K562 (cell line): ENCODE data around the gene KRT16. TPM values are rescaled to one million over a fixed set of nuclear protein-coding genes. Genes with fewer than 3 reads are reported as not detected.

Experiments used
- ATAC-seq: fragments of 200-7000 bp; cut with Tn5 transposase; 3 replicates; pipeline ENCODE4 v1.9.1; 2020; ENCODE audit warnings: moderate library complexity
- BruUV-seq: library from RNA; stranded (reverse); fragments of 400-500 nt; replicated peaks from 2 replicates; lab custom pipeline; 2021; lab: Mats Ljungman, UMichigan
- CTCF ChIA-PET: fragments of 300-600 bp; formaldehyde crosslinking; extraction: SDS; loops from one replicate; lab custom pipeline; 2021; ENCODE audit warnings: low intra/inter-chr PET ratio; lab: Yijun Ruan, JAX
- POLR2A ChIA-PET: fragments of 300-600, 350-650 bp; sonication (Branson Sonifier 250); formaldehyde crosslinking; extraction: SDS; loops from one replicate; lab custom pipeline; 2021; ENCODE audit warnings: antibody characterized with exemption, inconsistent platforms; lab: Yijun Ruan, JAX
- DNase-seq, 4 experiments: peaks; one replicate each; pipeline versions ENCODE4 v3.0.0 to v3.0.0-alpha.2; 2011 to 2018; ENCODE audit warnings: low spot score in 3 of 4, mixed read lengths in 3 of 4; ENCODE audit errors: extremely low read depth in 1 of 4
- FAIRE-seq: peaks from 2 replicates; lab custom pipeline; 2011; peaks lifted over from hg19 to GRCh38; lab: Jason Lieb, UNC
- H2AFZ ChIP-seq: 2 replicates; pipeline ENCODE4 v1.6.0; 2011; ENCODE audit warnings: low read depth, low read length, control low read depth, inconsistent platforms
- H3K27ac ChIP-seq: fragments of 200-600 bp; 3 replicates; pipeline ENCODE4 v1.8.0; 2011; ENCODE audit warnings: low read depth, mild to moderate bottlenecking, control low read depth, inconsistent platforms, low read length, moderate library complexity, mixed read lengths; ENCODE audit errors: extremely low read depth
- H3K27me3 ChIP-seq, 2 experiments: fragments of 300-600 bp in 1 of 2; 2 replicates in 1 of 2; 3 replicates in 1 of 2; pipeline versions ENCODE4 v1.6.0 to v1.8.0; 2011; ENCODE audit warnings: inconsistent platforms in 2 of 2, low read length in 2 of 2, mild to moderate bottlenecking in 1 of 2, mixed read lengths in 1 of 2, moderate library complexity in 1 of 2; ENCODE audit not compliant: control insufficient read depth in 2 of 2, insufficient read depth in 2 of 2
- H3K36me3 ChIP-seq: fragments of 300-600 bp; 3 replicates; pipeline ENCODE4 v1.8.0; 2011; ENCODE audit warnings: mild to moderate bottlenecking, low read length, inconsistent platforms; ENCODE audit not compliant: control insufficient read depth, insufficient read depth
- H3K4me1 ChIP-seq, 2 experiments: fragments of 200-600 bp in 1 of 2; replicated peaks in 1 of 2; 2 replicates in 1 of 2; 3 replicates in 1 of 2; pipeline versions ENCODE4 v1.5.1 to v1.8.0; 2011; ENCODE audit warnings: inconsistent platforms in 2 of 2, low read length in 2 of 2, mild to moderate bottlenecking in 1 of 2, mixed read lengths in 1 of 2, moderate library complexity in 1 of 2; ENCODE audit not compliant: control insufficient read depth in 2 of 2, insufficient read depth in 2 of 2
- H3K4me2 ChIP-seq: 2 replicates; pipeline ENCODE4 v1.6.1; 2011; ENCODE audit warnings: low read length, control low read depth, inconsistent platforms, mixed read lengths; ENCODE audit not compliant: insufficient read depth
- H3K4me3 ChIP-seq: fragments of 200-600 bp; sonication (generic), shearing (Covaris generic); 2 replicates; pipeline ENCODE4 v1.5.1; 2016; ENCODE audit warnings: control low read depth, inconsistent platforms
- H3K79me2 ChIP-seq: fragments of 200-600 bp; 3 replicates; pipeline ENCODE4 v1.8.0; 2011; ENCODE audit warnings: low read length, inconsistent platforms; ENCODE audit not compliant: control insufficient read depth, insufficient read depth
- H3K9ac ChIP-seq, 2 experiments: 2 replicates each; pipeline versions ENCODE4 v1.6.0 to v1.6.1; 2011; ENCODE audit warnings: low read depth in 2 of 2, low read length in 2 of 2, control low read depth in 1 of 2, inconsistent platforms in 1 of 2, mild to moderate bottlenecking in 1 of 2, mixed read lengths in 1 of 2; ENCODE audit not compliant: insufficient read depth in 1 of 2
- H3K9me1 ChIP-seq: one replicate; pipeline ENCODE4 v1.6.0; 2011; ENCODE audit warnings: inconsistent platforms, mild to moderate bottlenecking, low read length, moderate library complexity; ENCODE audit not compliant: control insufficient read depth, insufficient read depth
- H3K9me3 ChIP-seq: replicated peaks from 2 replicates; pipeline ENCODE4 v1.5.1; 2011; ENCODE audit warnings: low read depth, low read length, inconsistent platforms; ENCODE audit not compliant: control insufficient read depth, insufficient read depth
- H4K20me1 ChIP-seq: replicated peaks from 2 replicates; pipeline ENCODE4 v1.6.1; 2011; ENCODE audit warnings: low read length, inconsistent platforms, mixed read lengths; ENCODE audit not compliant: control insufficient read depth, insufficient read depth
- DLX4 ChIP-seq: fragments of 250-450 bp; sonication (Bioruptor Pico); IDR thresholded peaks from 2 replicates; pipeline ENCODE4 v1.6.1; 2021; ENCODE audit warnings: mild to moderate bottlenecking
- DPF2 ChIP-seq: fragments of 450-650 bp; IDR thresholded peaks from 2 replicates; pipeline ENCODE4 v1.6.1; 2016
- HMGN3 ChIP-seq: IDR thresholded peaks from 2 replicates; pipeline ENCODE4 v1.6.1; 2011; ENCODE audit warnings: borderline replicate concordance, low read depth, mild to moderate bottlenecking, mixed read lengths, low read length; ENCODE audit not compliant: insufficient read length; ENCODE audit errors: extremely low read depth
- MBD2 ChIP-seq: sonication (generic); IDR thresholded peaks from 2 replicates; pipeline ENCODE4 v1.6.1; 2016; ENCODE audit warnings: low read depth, borderline replicate concordance
- MECOM ChIP-seq: fragments of 250-450 bp; sonication (Bioruptor Pico); IDR thresholded peaks from 2 replicates; pipeline ENCODE4 v1.8.0; 2022; ENCODE audit warnings: inconsistent platforms
- NFYB ChIP-seq: IDR thresholded peaks from 2 replicates; pipeline ENCODE4 v1.6.1; 2011; ENCODE audit warnings: mild to moderate bottlenecking, moderate library complexity; ENCODE audit not compliant: insufficient read length; ENCODE audit errors: extremely low read depth
- POLR2AphosphoS2 ChIP-seq: IDR thresholded peaks from 2 replicates; pipeline ENCODE4 v1.6.1; 2012; ENCODE audit warnings: low read length, improper control_type of control experiment
- ZNF717 ChIP-seq: fragments of 250-450 bp; sonication (Bioruptor Pico); IDR thresholded peaks from 2 replicates; pipeline ENCODE4 v1.5.0; 2021
- ZNF780A ChIP-seq: fragments of 250-450 bp; sonication (Bioruptor Pico); IDR thresholded peaks from 2 replicates; pipeline ENCODE4 v1.5.0; 2021; ENCODE audit warnings: mild to moderate bottlenecking
- WGBS: fragments of 100-300 bp; shearing (Covaris generic); methylation state at CpG from one replicate; pipeline ENCODE4 v1.1.6; 2016; ENCODE audit warnings: low coverage, mixed read lengths; ENCODE audit not compliant: insufficient coverage; ENCODE audit errors: missing lambda C conversion rate; 5-methylcytosine and 5-hydroxymethylcytosine counted together
- in situ Hi-C: fragments of 300-500 bp; cut with MboI; formaldehyde crosslinking; loops from 4 replicates; pipeline ENCODE4 v1.15.0; 2018; ENCODE audit warnings: inconsistent platforms, mixed read lengths
- intact Hi-C: fragments of 100-400 bp; cut with micrococcal nuclease; formaldehyde crosslinking; loops from 2 replicates; pipeline ENCODE4 v1.14.2; 2022
- polyA plus RNA-seq, 8 experiments: library from polyadenylated mRNA; depleted of rRNA in 4 of 8; stranded (reverse) in 5 of 8; unstranded in 3 of 8; fragments of >200 nt; fragmentation: Nextera tagmentation in 2 of 8; fragmentation: Illumina TruSeq in 1 of 8; extraction: Ambion mirVana in 2 of 8; extraction: Trizol in 1 of 8; gene quantifications; 2 replicates each; pipeline versions ENCODE4 v1.2.1 to v1.2.3, GENCODE V29; 2011 to 2014; ENCODE audit warnings: inconsistent platforms in 1 of 8, missing spikeins in 1 of 8
- total RNA-seq, 7 experiments: library from RNA; depleted of rRNA in 6 of 7; stranded (reverse); fragments of >200 nt in 6 of 7; fragmentation: Illumina TruSeq in 2 of 7; extraction: Trizol in 2 of 7; gene quantifications; 2 replicates each; pipeline versions ENCODE4 v1.2.1 to v1.2.3, GENCODE V29; 2011 to 2021; ENCODE audit warnings: low replicate concordance in 1 of 7
- TF ChIP-seq, protein P1 (sequence below): sonication (generic); formaldehyde crosslinking; IDR thresholded peaks from 2 replicates; pipeline ENCODE4 v1.8.0; 2022; ENCODE audit warnings: mild to moderate bottlenecking, missing genetic modification reagents

Gene KRT16
- total and polyA plus RNA-seq, 9 of the 15 experiments (the other 6 are each of a cell fraction or from before 2014, with no cell fraction given) = 0.04 TPM; not detected in 8

- POLR2A ChIA-PET = interaction anchor here (1.0 to 1.7 kb wide), 3 partner anchors 9 to 11 kb away, joined by 3 to 4 read pairs (median 3); partner anchors contain the start of gene KRT9
- TF ChIP-seq MBD2 (no peak), ZNF717 (CRISPR knock-in tag) (no peak), DPF2 (no peak), POLR2AphosphoS2 (no peak), MECOM (CRISPR knock-in tag) (no peak), NFYB (no peak), DLX4 (CRISPR knock-in tag) (no peak), ZNF780A (CRISPR knock-in tag) (no peak), HMGN3 (no peak)
- TF ChIP-seq, protein P1, sequence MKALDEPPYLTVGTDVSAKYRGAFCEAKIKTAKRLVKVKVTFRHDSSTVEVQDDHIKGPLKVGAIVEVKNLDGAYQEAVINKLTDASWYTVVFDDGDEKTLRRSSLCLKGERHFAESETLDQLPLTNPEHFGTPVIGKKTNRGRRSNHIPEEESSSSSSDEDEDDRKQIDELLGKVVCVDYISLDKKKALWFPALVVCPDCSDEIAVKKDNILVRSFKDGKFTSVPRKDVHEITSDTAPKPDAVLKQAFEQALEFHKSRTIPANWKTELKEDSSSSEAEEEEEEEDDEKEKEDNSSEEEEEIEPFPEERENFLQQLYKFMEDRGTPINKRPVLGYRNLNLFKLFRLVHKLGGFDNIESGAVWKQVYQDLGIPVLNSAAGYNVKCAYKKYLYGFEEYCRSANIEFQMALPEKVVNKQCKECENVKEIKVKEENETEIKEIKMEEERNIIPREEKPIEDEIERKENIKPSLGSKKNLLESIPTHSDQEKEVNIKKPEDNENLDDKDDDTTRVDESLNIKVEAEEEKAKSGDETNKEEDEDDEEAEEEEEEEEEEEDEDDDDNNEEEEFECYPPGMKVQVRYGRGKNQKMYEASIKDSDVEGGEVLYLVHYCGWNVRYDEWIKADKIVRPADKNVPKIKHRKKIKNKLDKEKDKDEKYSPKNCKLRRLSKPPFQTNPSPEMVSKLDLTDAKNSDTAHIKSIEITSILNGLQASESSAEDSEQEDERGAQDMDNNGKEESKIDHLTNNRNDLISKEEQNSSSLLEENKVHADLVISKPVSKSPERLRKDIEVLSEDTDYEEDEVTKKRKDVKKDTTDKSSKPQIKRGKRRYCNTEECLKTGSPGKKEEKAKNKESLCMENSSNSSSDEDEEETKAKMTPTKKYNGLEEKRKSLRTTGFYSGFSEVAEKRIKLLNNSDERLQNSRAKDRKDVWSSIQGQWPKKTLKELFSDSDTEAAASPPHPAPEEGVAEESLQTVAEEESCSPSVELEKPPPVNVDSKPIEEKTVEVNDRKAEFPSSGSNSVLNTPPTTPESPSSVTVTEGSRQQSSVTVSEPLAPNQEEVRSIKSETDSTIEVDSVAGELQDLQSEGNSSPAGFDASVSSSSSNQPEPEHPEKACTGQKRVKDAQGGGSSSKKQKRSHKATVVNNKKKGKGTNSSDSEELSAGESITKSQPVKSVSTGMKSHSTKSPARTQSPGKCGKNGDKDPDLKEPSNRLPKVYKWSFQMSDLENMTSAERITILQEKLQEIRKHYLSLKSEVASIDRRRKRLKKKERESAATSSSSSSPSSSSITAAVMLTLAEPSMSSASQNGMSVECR (CRISPR knock-in tag) = no peak
- TF ChIP-seq, all 486 proteins: peak for 0
Observed at GRCh38 chr17:41581366-41582060, 31.1 kb downstream of the KRT16 start.

More at GRCh38 chr17:41581366-41582060, 31.1 kb downstream of the KRT16 start:
- H3K27me3 ChIP-seq = peaks cover 8 to 36% of the 10 kb centered on the region in 2 experiments; a peak in 4 of 5 replicates
- H3K27ac ChIP-seq = no peak overlapping the region
- DNase-seq (no peak), ATAC-seq (no peak), FAIRE-seq (no peak)
- no peaks in the 10 kb centered on the region for H3K79me2 ChIP-seq
- no TSS peak for BruUV-seq
- H3K4me1 ChIP-seq = peaks cover 2 to 8% of the 10 kb centered on the region in 2 experiments; a peak in 3 of 5 replicates
- H3K9me3 ChIP-seq = no peaks in the 10 kb centered on the region
- intact Hi-C loops (no loop called here), in situ Hi-C loops (no loop called here)
- no peak overlapping the region for H3K4me3 ChIP-seq
- no peak overlapping the region for H3K4me2 ChIP-seq
- H3K36me3 ChIP-seq = no peaks in the 10 kb centered on the region
- no peak overlapping the region for H2AFZ ChIP-seq
- no peak overlapping the region for H3K9ac ChIP-seq
- H4K20me1 ChIP-seq = no peaks in the 10 kb centered on the region
- WGBS = 2% methylated on average over 4 of the region's 4 CpGs
- H3K9me1 ChIP-seq = no peaks in the 10 kb centered on the region
- CTCF ChIA-PET = interaction anchor here (3.6 kb wide), 1 partner anchor 81 kb away, joined by 17 read pairs; no protein-coding TSS in a partner anchor
